Measurements from ENCODE around the gene LAMB4.

Gene LAMB4

GRCh38 chr7:108078211-108078673 lies 51.9 kb downstream of the LAMB4 start:
- no peak overlapping the region for H3K4me3 ChIP-seq
- TF ChIP-seq CTCF (IDR thresholded peaks at IDR 0.05) = no peak
- peaks cover 0 to 5% (median 0%) of the 10 kb centered on the region in 3 donors for H3K9me3 ChIP-seq
- DNase-seq = no peak
- no peak overlapping the region for H3K27ac ChIP-seq
- H3K36me3 ChIP-seq = no peaks in the 10 kb centered on the region
- intact Hi-C loops (cut with DNase I; ENCODE audit: low total_unique reads) = no loop called here
- H3K4me1 ChIP-seq = no peaks in the 10 kb centered on the region
- H3K27me3 ChIP-seq = no peaks in the 10 kb centered on the region

GRCh38 chr7:108077709-108078108 lies 52.5 kb downstream of the LAMB4 start:
- no peak for TF ChIP-seq CTCF (IDR thresholded peaks at IDR 0.05)
- Histone ChIP-seq H3K4me1 (no peaks in the 10 kb centered on the region), H3K27me3 (no peaks in the 10 kb centered on the region), H3K4me3 (no peak overlapping the region), H3K9me3 (peaks cover 0 to 5% (median 0%) of the 10 kb centered on the region in 3 donors), H3K36me3 (no peaks in the 10 kb centered on the region), H3K27ac (no peak overlapping the region)
- DNase-seq = no peak
- intact Hi-C loops (cut with DNase I; ENCODE audit: low total_unique reads) = no loop called here

- intact Hi-C loops (cut with DNase I; ENCODE audit: low total_unique reads) = no loop called here
- H3K9me3 ChIP-seq = no peaks in the 10 kb centered on the region
- DNase-seq = no peak
- H3K27ac ChIP-seq = no peak overlapping the region
- H3K4me3 ChIP-seq = no peak overlapping the region
- no peaks in the 10 kb centered on the region for H3K27me3 ChIP-seq
- H3K4me1 ChIP-seq = no peaks in the 10 kb centered on the region
- TF ChIP-seq CTCF (IDR thresholded peaks at IDR 0.05) = no peak
- no peaks in the 10 kb centered on the region for H3K36me3 ChIP-seq
Observed at GRCh38 chr7:108076156-108076555, 54.0 kb downstream of the LAMB4 start.

GRCh38 chr7:108073305-108074070 lies 56.7 kb downstream of the LAMB4 start:
- intact Hi-C loops (cut with DNase I; ENCODE audit: low total_unique reads) = no loop called here
- H3K36me3 ChIP-seq = no peaks in the 10 kb centered on the region
- H3K4me1 ChIP-seq = no peaks in the 10 kb centered on the region
- H3K27ac ChIP-seq = no peak overlapping the region
- no peak for TF ChIP-seq CTCF (IDR thresholded peaks at IDR 0.05)
- no peak overlapping the region for H3K4me3 ChIP-seq
- H3K27me3 ChIP-seq = no peaks in the 10 kb centered on the region
- no peaks in the 10 kb centered on the region for H3K9me3 ChIP-seq
- no peak for DNase-seq

- H3K4me1 ChIP-seq = no peaks in the 10 kb centered on the region
- no peaks in the 10 kb centered on the region for H3K36me3 ChIP-seq
- H3K9me3 ChIP-seq = no peaks in the 10 kb centered on the region
- intact Hi-C loops (cut with DNase I; ENCODE audit: low total_unique reads) = no loop called here
- no peak for DNase-seq
- no peaks in the 10 kb centered on the region for H3K27me3 ChIP-seq
- H3K4me3 ChIP-seq = no peak overlapping the region
- no peak for TF ChIP-seq CTCF (IDR thresholded peaks at IDR 0.05)
- no peak overlapping the region for H3K27ac ChIP-seq
Observed at GRCh38 chr7:108072739-108073138, 57.4 kb downstream of the LAMB4 start.
